GM18868 (cell line): ENCODE measurements around the gene AANAT.

Source experiments
- ATAC-seq: cut with Tn5 transposase; IDR thresholded peaks from one replicate; pipeline ENCODE4 v1.9.1; 2021; ENCODE audit warnings: mild to moderate bottlenecking, moderate library complexity; ENCODE audit not compliant: unreplicated experiment

The AANAT gene

DNA sequence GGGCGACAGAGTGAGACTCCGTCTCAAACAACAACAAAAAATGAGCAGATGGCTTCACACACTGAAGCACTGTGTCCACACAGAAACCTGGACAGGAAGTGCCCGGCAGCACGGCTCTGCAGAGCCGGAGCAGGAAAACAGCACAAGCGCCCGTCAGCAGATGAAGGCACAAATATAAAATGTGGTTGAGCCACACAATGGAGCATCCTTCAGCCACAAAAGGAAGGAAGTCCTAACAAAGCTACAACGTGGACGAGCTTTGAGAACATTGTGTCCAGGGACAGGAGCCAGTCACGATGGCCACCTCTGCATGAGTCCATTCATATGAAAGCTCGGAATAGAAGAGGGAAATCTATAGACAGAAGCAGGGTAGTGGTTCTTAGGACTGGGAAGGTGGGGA lies 18.2 kb downstream of the AANAT start:
- no peak for ATAC-seq

DNA sequence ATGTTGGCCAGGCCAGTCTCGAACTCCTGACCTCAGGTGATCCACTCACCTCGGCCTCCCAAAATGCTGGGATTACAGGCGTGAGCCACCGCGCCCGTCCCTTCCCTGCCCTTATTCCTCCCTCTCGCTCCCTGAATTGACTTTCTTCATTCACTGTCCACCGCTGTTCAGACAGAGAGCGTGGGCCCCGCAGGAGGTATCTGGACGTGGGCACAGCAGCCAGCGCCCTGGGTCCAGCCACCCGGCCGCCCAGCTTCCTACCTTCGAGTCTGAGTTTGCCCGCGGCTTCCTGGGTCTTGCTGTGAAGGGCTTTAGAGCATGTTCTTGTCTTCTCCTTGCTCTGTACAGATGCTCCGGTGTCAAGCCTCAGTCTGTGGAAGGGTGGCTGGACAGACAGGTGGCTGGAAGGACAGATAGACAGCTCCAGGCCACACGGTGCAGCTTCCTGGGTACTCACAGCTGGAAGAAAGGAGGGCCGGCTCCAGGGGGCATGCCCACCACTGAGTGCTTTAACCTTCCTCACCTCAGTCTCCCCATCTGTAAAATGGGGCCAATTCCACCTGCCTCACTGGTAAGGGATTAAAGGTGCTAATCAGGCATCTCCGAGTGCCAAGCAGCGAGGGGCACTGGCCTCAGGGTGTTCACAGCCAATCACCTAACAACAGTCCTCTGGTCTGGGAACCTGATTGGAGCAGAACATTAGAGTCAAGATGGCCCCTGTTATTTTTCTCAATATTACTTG lies 20.2 kb downstream of the AANAT start:
- no peak for ATAC-seq

DNA sequence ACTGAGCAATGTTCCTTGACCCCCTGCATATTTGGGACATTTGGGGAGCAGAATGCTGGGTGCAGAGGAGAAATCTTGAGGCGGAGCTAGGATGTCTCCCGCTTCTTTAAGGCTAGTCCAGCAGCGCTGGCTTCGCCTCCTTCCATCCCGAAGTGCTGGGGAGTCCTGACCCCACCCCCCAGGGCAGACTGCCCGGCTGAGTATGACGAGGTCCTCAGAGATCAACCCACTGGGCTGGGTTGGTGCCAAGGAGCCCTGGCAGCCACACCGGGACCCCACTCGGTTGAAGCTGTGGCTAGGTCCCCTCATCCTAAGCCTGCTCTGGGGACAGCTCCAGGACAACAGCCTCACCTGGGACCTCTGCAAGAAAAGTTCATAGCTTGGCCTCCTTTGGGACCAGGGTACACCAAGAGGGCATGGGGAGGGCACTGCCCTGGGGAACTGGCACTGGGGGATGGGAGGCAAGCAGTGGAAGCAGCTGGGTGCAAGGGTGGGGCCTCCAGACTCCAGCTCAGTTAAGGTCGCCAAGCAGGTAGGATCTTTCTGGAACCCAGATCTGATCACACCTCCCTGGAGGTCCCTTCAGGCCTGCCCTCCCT lies 22.8 kb downstream of the AANAT start:
- ATAC-seq = no peak

DNA sequence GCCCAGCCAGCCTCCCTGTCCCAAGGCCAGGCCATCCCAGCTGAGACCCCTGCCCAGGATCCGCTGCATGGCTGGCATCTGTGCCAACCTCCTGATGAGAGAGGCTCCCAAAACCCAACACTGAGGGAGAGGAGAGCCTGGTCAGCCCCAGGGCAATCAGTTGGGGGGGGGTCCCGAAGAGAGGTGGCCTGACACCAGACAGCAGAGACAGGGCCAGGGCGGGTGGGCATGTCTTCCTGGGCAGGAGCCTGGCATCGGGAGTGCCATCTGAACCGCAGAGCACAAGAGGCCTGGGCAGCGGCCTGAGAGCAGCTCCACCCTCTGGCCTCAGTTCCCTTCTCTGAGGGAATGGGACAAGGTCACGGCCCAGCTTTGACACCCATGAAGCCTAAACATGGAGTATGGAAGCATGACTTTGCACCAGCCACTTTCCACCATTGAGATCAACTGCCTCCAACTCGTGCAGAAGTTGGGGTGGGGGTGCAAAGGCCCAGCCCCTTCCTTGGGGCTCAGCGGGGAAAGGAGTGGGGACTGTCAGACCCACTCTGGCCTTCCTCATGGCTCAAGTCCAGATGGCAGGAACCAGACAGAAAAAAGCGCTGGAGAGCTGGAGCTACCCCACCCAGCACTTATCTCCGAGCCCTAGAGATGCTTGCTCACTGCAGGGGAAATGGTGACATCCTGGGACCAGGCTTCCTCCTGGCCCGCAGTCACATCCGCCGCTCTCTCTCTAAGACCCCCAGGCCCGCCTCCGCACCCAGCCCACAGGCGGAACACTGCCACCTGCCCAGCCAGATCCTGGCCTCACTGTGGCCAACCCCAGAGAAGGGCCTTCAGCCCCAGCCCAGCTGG lies 24.1 kb downstream of the AANAT start:
- ATAC-seq = peak; percentile 6

DNA sequence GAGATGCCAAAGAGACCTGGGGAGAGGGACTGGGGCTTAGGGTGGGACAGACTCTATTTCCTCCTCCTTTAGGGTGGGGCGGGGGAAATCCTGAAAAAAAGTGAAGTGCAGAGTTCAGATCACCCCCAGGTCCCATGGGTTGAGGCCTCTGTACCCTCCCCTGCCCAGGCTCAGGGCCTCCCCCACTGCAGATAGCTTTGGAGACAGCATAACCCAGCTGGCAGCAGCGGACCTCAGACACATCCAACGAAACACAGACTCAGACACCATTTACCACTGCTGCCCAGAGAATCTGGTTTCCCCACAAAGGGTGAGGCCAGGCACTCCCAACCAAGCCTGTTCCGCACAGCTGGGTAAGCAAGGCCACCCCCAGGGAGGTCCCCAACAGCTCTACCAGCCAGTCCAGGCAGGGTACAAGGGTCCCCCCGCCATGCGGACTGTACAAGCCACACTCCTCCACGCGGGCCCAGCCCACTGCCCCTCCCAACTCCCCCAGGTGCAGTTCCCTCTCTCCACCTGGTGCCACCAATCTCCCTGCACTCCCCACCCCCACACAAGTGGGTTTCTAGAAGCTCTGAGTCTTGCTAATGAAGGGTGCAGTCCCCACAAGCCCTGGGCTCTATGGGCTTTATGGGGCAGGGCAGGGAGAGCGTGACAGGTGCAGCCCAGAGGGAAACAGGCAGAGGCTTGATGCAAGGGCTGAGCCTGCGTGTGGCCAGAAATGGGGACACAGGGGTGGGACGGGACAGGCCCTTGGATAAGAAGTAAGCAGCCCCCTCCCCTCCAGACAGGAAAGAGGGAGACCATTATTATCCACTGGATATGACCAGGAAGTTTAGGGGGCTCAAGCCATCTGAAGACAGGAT lies 25.0 kb downstream of the AANAT start:
- peak; percentile 40 for ATAC-seq

DNA sequence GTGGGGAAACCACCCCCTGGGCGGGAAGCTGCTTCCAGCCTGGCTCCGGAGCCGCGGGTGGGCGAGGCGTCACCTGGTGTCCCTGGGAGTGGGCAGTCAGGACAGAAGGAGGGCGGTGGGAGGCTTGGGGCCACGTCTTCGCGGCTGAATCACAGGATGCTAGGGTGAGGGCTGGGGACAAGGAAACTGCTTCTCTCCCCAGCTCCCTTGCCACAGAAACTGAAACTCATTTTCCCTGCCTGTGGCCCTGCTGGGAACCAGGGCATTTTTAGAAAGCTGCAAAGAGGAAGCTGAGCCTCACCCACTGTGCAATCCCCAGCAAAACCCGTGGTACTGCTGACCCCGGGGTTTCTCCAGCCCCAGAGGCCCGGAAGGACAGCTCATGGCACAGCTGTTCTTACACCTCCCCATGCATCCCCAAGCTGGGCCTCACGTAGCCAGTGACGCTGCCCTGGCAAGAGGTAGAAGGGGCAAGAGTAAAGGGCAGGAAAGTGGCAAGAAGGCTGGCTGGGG lies 25.6 kb downstream of the AANAT start:
- peak; percentile 35 for ATAC-seq

DNA sequence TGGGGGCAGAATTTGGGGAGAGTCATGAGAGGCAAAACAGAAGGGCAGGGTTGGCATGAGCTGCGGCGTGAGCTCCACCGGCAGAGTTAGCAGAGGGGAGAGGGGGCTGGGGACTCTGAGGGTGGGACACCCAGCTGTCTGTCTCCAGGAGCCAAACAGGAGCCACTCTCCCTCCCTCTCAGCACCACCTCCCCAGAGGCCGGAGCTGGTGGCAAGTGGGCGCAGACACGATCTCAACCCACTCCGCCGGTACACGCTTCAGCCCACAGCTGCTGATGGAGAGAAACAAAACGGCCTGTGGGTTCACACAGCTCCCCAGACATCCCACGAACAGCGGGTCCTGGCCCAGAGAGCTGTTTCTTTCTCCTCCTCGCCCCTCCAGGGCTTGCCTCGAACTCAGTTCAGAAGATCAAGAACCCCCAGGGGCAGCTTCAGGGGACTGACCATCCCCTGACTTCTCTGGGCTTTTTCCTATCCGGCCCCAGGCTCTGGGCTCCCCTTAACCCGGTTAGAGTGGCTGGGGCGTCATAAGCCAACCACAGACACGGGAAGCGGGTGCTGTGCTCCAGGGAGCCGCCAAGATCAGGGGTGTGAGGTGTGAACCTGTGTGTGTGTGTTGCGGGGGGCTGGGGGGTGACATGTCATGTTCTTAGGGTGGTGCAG lies 26.2 kb downstream of the AANAT start:
- ATAC-seq = no peak

DNA sequence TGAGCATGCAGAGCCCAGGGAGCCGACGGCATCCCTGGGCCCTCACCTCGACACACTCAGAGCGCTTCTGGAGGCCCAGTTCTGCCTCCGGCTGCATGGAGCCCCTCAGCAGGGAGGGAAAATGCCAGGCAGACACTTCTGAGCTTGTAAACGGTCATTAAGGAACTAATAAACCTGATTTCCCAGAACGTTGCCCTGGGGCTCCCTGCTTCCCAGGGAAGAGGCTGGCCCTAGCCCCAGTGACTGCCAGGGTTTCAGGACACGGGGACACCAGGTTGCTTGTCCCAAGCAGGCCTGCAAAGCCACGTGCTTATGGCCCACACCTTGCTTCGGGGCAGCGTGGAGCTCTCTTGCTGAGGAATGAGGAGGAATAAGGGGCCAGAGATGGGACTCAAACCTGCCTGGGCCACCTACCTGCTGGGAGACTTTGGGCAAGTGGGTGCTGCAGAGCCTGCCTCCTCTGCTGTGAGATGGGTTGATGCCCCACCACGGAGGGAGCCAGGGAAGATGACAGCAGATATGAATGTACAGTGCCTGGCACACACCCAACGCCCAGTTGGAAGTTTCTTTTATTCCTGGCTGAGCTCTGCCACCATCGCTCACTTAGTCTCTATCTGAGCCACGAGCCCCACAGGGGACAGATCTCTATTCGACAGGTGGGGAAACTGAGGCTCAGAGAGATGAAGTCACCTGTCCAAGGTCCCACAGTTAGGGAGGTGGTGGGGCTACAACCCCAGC lies 28.4 kb downstream of the AANAT start:
- no peak for ATAC-seq

DNA sequence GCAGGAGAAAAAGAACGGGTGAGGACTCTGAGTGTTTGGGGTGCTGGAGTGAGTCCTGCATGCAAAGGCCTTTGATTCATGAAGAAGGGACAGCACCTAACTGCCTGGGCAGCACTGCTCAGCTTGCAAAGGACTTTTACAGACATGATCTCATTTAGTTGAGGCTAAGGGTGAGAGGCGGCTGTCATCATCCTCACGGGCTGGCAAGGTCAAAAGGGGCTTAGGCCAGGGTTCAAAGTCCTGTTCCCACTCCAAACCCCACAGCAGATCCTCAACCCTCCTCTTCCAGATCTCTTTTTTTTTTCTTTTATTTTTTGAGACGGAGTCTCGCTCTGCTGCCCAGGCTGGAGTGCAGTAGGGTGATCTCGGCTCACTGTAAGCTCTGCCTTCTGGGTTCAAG lies 29.1 kb downstream of the AANAT start:
- ATAC-seq = no peak

DNA sequence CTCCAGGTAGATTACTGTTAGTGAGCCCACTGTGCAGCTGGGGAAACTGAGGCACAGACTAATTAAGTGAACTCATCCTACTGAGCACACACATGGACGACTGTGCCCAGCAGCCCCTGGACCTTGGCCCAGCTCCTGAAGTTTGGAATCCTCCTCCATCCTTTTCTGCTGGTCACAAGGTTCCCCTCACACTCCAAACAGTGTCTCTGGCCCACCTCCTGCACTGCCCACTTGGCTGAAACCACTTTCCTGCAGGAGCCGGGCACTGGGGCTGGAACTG lies 30.2 kb downstream of the AANAT start:
- no peak for ATAC-seq

DNA sequence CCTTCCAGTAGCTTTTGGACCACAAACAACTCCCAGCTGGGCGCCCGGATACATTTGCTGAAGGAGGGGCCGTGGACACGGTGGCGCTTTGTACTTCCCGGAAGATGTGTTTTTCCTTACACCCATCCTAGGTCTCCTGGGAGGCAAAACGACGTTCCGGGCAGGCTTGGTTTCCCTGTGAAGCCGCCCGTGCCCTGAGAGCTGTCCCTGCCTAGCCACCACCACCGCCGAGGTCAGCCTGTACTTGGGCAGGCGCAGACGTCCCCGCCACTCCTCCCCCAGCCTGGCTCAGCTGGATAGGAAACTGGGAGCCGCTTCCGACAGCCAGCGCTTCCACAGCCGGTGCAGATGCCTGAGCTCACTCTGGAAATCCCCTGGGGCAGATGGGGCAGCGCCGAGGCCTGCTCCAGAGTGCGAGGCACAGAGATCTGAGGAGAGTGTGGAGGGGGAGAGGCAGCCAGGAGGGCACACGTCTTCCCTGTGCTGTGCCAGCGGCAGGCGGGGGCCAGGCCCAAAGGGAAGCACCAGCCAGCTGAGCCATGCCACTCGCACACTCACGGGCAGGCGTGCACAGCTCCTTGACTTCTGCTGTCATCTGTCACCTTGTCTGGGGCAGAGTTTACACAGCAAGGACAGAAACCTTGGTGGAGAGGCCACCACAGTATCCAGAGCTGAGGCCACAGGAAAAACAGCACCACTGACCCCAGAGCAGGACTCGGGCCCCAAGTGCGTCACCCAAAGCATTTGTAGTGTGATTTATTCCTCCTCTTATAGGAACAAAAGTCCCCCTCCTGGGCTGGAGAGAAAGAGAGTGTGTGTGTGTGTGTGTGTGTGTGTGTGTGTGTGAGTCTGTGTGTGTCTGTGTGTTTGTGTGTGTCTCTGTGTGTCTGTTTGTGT lies 30.8 kb downstream of the AANAT start:
- no peak for ATAC-seq

DNA sequence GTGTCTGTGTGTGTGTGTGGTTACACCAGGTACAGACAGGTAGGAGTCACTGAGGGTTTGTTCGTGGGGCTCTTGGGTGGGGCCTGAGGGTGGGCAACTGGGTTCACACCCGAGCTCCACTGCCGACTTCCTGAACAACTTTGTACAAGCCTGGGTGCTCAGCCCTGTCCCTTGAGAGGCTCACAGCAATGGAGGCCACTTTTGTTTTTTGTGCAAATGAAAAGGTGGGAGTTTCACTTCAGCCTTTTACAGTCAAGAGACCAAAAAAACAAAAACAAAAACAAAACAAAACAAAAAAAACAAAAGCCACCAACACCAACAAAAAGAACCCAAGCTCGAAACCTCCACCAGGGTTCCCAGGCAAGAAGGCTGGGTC lies 31.5 kb downstream of the AANAT start:
- ATAC-seq = no peak

DNA sequence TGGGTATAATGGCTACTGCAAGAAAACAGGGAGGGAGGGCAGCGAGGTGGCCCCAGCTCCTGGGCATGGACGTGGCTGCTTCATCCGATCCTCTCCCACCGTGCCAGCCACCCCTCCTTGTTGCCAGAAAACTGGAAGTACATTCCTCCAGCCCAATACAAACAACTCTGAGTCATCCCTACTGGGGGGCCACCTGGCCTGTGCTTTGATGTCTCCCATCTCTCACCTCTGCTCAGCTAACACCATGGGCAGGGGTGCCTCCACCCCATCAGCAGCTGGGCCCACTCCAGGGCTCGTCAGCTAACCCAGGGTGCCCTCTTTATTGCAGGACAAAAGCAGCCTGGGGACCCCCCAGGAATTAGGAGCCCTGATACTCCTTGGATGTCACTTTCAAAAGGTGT lies 31.9 kb downstream of the AANAT start:
- ATAC-seq = no peak

DNA sequence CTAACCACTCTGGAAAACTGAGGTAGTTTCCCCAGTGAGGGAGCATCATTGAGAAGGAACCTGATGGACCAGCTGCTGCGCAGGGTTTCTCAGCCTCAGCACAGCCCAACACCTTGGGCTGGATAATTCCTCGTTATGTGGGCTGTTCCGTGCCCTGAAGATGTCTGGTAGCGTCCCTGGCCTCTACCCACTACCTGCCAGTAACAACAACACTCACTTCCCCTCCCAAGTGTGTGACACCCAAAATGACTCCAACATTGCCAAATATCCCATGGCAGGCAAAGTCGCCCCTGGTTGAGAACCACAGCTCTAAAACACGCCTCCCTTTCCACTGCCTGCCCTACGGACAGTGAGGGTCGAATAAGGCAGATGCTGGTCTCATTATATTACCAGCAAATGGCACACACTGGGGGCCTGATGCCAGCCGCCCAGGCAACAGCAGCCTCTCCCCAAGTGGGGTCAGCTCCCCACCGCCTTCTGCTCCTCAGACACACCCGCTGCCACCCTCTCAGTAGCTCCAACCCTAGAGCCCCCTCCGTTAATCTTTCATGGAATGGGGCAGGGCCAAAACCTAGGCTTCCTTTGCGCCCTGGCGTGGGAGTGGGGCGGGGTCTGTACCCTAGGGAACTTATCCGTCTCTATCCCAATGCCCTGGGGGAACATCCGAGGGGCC lies 32.8 kb downstream of the AANAT start:
- ATAC-seq = no peak

DNA sequence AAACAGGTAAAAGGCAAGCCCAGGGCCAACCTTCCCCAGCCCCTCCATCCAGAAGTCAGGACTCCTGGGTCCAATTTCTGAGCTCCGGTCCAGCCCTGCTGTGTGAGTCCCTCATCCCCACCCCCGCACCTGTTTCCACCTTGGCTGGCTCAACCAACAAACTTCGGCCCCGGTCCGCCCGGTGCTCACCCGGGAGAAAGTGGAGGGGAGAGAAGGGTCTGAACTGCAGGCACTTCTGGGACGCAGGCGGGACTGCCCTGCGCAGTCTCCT lies 33.3 kb downstream of the AANAT start:
- ATAC-seq = peak; percentile 10

DNA sequence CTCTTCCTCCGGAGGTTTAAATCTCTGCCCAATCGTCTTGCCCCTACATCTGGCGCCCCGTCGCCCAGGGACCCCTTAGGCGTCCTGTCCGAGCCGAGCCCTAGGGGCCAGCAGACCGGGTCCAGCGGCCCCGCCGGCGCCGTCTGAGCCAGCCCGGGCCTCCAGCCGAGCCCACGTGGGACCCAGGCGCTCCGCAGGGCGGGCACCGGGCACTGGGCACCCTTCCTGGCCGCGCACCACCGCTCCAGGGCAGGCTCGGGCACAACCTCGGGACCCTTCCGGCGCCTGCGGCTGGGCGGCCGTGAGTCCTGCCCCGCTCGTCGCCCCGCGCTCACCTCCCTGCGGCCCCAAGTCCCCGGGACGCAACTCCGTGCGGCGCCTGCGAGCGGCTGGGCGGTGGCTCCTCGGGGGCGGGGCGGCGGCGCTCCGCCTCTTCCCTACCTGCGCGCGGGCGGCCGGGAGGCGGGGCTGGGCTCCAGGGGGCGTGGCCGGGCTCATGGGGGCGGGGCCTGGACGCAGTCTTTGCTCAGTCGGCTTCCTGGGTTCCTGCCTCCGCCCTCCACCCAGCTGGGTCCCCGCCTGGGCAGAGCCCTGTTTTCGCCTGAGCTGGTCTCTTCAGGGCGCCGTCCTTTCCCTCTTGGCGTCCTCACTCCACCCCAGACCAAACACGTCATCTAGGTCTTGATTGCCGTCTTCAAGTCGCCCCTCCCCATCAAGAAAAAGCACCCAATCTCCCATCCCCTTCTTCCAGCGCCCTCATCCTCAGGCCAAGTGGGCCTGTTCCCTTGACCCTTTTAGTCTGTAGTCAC lies 33.8 kb downstream of the AANAT start, which contains the start of gene RHBDF2:
RHBDF2 (minus strand) TSS at position 406 of the 809 bp plus-strand sequence. CDS start 19,899 bp downstream, outside the sequence.
- ATAC-seq = peak; percentile 74

DNA sequence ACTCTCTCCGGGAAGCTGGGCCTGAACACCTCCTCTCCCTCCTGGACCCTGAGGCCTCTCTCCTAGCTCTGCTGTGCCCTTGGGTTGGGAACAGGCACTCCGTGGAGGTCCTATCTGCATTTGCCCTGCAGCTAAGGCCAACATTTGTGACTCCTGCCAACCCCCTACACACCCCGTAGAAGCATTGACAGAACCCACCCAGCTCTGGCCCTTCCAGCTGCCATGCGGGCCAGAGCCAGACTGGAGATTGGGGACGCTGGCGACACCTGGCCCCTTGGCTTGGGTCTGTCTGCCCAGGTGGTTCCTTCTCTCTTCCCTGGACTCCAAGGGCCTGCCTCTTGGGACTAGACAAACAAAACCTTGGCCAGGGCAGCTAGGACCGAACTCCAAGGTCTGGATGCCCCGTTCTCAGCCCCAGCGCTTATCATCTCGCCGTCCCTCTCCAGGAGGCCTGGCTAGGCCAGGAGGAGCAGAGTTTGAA lies 34.5 kb downstream of the AANAT start:
- ATAC-seq = no peak
